H9 (cell line): ENCODE data around the gene FAM13C. TPM values are rescaled to one million over a fixed set of nuclear protein-coding genes. Genes with fewer than 3 reads are reported as not detected.

Experiments used
- DNase-seq: peaks from one replicate; pipeline ENCODE4 v3.0.0-alpha.2; 2017
- H2AFZ ChIP-seq: one replicate; pipeline ENCODE4 v1.6.1; 2013; ENCODE audit warnings: mild to moderate bottlenecking, low read length, control low read depth, moderate library complexity
- H2AK5ac ChIP-seq: 2 replicates; pipeline ENCODE4 v1.6.1; 2013; ENCODE audit warnings: low read length, control low read depth, mixed read lengths; ENCODE audit not compliant: insufficient read length
- H2BK120ac ChIP-seq: one replicate; pipeline ENCODE4 v1.6.1; 2013; ENCODE audit warnings: low read depth, mild to moderate bottlenecking, low read length, control low read depth, inconsistent platforms; ENCODE audit not compliant: poor library complexity, severe bottlenecking
- H2BK12ac ChIP-seq: 2 replicates; pipeline ENCODE4 v1.6.1; 2013; ENCODE audit warnings: low read length, control low read depth, mixed read lengths, low read depth; ENCODE audit not compliant: insufficient read length
- H2BK15ac ChIP-seq: 2 replicates; pipeline ENCODE4 v1.6.1; 2013; ENCODE audit warnings: low read depth, low read length, control low read depth
- H2BK20ac ChIP-seq: one replicate; pipeline ENCODE4 v1.6.1; 2013; ENCODE audit warnings: low read depth, mild to moderate bottlenecking, low read length, control low read depth, inconsistent platforms; ENCODE audit not compliant: poor library complexity, severe bottlenecking
- H2BK5ac ChIP-seq: 2 replicates; pipeline ENCODE4 v1.6.1; 2013; ENCODE audit warnings: low read length, control low read depth, mixed read lengths; ENCODE audit not compliant: insufficient read length
- H3K14ac ChIP-seq: 2 replicates; pipeline ENCODE4 v1.6.1; 2013; ENCODE audit warnings: low read length, control low read depth; ENCODE audit not compliant: insufficient read depth
- H3K18ac ChIP-seq: 2 replicates; pipeline ENCODE4 v1.6.1; 2013; ENCODE audit warnings: low read depth, mild to moderate bottlenecking, mixed read lengths, low read length, control low read depth; ENCODE audit not compliant: insufficient read length
- H3K23ac ChIP-seq: 2 replicates; pipeline ENCODE4 v1.6.1; 2013; ENCODE audit warnings: low read length, control low read depth, mixed read lengths, low read depth; ENCODE audit not compliant: insufficient read length
- H3K23me2 ChIP-seq: 2 replicates; pipeline ENCODE4 v1.6.1; 2013; ENCODE audit warnings: low read depth, mild to moderate bottlenecking, mixed read lengths, low read length, control low read depth; ENCODE audit not compliant: insufficient read length, poor library complexity, severe bottlenecking
- H3K27ac ChIP-seq: 2 replicates; pipeline ENCODE4 v1.5.1; 2013; ENCODE audit warnings: low read length, control low read depth, mixed read lengths, low read depth; ENCODE audit not compliant: insufficient read length
- H3K27me3 ChIP-seq: 2 replicates; pipeline ENCODE4 v1.6.1; 2013; ENCODE audit warnings: low read length, control low read depth, inconsistent platforms; ENCODE audit not compliant: insufficient read depth
- H3K4ac ChIP-seq: 2 replicates; pipeline ENCODE4 v1.6.1; 2013; ENCODE audit warnings: low read depth, mild to moderate bottlenecking, control low read depth, inconsistent platforms, low read length, moderate library complexity
- H3K4me1 ChIP-seq: 2 replicates; pipeline ENCODE4 v1.6.1; 2013; ENCODE audit warnings: low read length, control low read depth, inconsistent platforms; ENCODE audit not compliant: insufficient read depth
- H3K4me2 ChIP-seq: 2 replicates; pipeline ENCODE4 v1.6.1; 2013; ENCODE audit warnings: low read length, control low read depth, mixed read lengths; ENCODE audit not compliant: insufficient read length, insufficient read depth
- H3K56ac ChIP-seq: 2 replicates; pipeline ENCODE4 v1.6.1; 2013; ENCODE audit warnings: low read depth, mild to moderate bottlenecking, mixed read lengths, low read length, control low read depth; ENCODE audit not compliant: insufficient read length
- H3K79me1 ChIP-seq: 2 replicates; pipeline ENCODE4 v1.6.1; 2013; ENCODE audit warnings: low read depth, mild to moderate bottlenecking, moderate library complexity, low read length, control low read depth, inconsistent platforms; ENCODE audit not compliant: insufficient read depth, poor library complexity, severe bottlenecking
- H3K79me2 ChIP-seq: 2 replicates; pipeline ENCODE4 v1.6.1; 2013; ENCODE audit warnings: low read length, control low read depth, inconsistent platforms; ENCODE audit not compliant: insufficient read depth
- H3K9ac ChIP-seq: 2 replicates; pipeline ENCODE4 v1.6.1; 2013; ENCODE audit warnings: low read length, control low read depth, mixed read lengths; ENCODE audit not compliant: insufficient read length; ENCODE audit errors: extremely low read depth
- H3K9me3 ChIP-seq: one replicate; pipeline ENCODE4 v1.6.1; 2013; ENCODE audit warnings: low read depth, low read length, inconsistent platforms; ENCODE audit not compliant: control insufficient read depth
- H3T11ph ChIP-seq: one replicate; pipeline ENCODE4 v1.6.1; 2013; ENCODE audit warnings: mild to moderate bottlenecking, low read length, control low read depth, inconsistent platforms
- H4K20me1 ChIP-seq: one replicate; pipeline ENCODE4 v1.6.1; 2013; ENCODE audit not compliant: control insufficient read depth, insufficient read length, insufficient read depth
- H4K5ac ChIP-seq: 2 replicates; pipeline ENCODE4 v1.6.1; 2013; ENCODE audit warnings: low read depth, mild to moderate bottlenecking, mixed read lengths, low read length, control low read depth; ENCODE audit not compliant: insufficient read length
- H4K8ac ChIP-seq: replicated peaks from 2 replicates; pipeline ENCODE4 v1.6.1; 2013; ENCODE audit warnings: low read length, control low read depth, mixed read lengths, low read depth; ENCODE audit not compliant: insufficient read length
- H4K91ac ChIP-seq: 2 replicates; pipeline ENCODE4 v1.6.1; 2013; ENCODE audit warnings: low read depth, mild to moderate bottlenecking, moderate library complexity, mixed read lengths, low read length, control low read depth; ENCODE audit not compliant: insufficient read length
- H3K27ac Mint-ChIP-seq, 3 experiments: 2 replicates in 2 of 3; 3 replicates in 1 of 3; pipeline ENCODE4 v1.8.0; 2020 to 2021; ENCODE audit warnings: mixed read lengths in 3 of 3, mild to moderate bottlenecking in 1 of 3, moderate library complexity in 1 of 3
- H3K27me3 Mint-ChIP-seq: 2 replicates; pipeline ENCODE4 v1.8.0; 2021; ENCODE audit warnings: low read depth, mild to moderate bottlenecking, moderate library complexity, mixed read lengths
- H3K36me3 Mint-ChIP-seq, 3 experiments: 2 replicates in 2 of 3; 3 replicates in 1 of 3; pipeline ENCODE4 v1.8.0; 2020 to 2021; ENCODE audit warnings: low read depth in 3 of 3, mixed read lengths in 3 of 3; ENCODE audit not compliant: insufficient read depth in 1 of 3
- H3K4me1 Mint-ChIP-seq, 2 experiments: 2 replicates each; pipeline ENCODE4 v1.8.0; 2020; ENCODE audit warnings: mixed read lengths in 2 of 2
- H3K4me3 Mint-ChIP-seq, 2 experiments: 2 replicates in 1 of 2; 3 replicates in 1 of 2; pipeline ENCODE4 v1.8.0; 2020 to 2021; ENCODE audit warnings: mild to moderate bottlenecking in 2 of 2, mixed read lengths in 2 of 2, moderate library complexity in 1 of 2
- H3K9me3 Mint-ChIP-seq, 2 experiments: 2 replicates in 1 of 2; 3 replicates in 1 of 2; pipeline ENCODE4 v1.8.0; 2020; ENCODE audit warnings: mild to moderate bottlenecking in 2 of 2, mixed read lengths in 2 of 2, moderate library complexity in 1 of 2
- WGBS: extraction: QIAGEN DNeasy Blood & Tissue Kit; methylation state at CpG from one replicate; pipeline ENCODE4 v1.1.7; 2013; ENCODE audit warnings: missing lambda C conversion rate, low lambda C conversion rate, mixed read lengths; ENCODE audit not compliant: insufficient read length; ENCODE audit errors: extremely low coverage; 5-methylcytosine and 5-hydroxymethylcytosine counted together
- total RNA-seq: library from RNA; stranded (reverse); gene quantifications from 2 replicates; pipeline ENCODE4 v1.2.1, GENCODE V29; 2021
- TF ChIP-seq, protein P1 (sequence below): fragments of 200-600 bp; sonication (generic); conservative IDR thresholded peaks from 3 replicates; pipeline ENCODE4 v1.8.0; 2021; ENCODE audit warnings: antibody characterized with exemption, mild to moderate bottlenecking

The FAM13C gene
- total RNA-seq, 1 experiment from 2014 or later: 0.31 TPM

DNA sequence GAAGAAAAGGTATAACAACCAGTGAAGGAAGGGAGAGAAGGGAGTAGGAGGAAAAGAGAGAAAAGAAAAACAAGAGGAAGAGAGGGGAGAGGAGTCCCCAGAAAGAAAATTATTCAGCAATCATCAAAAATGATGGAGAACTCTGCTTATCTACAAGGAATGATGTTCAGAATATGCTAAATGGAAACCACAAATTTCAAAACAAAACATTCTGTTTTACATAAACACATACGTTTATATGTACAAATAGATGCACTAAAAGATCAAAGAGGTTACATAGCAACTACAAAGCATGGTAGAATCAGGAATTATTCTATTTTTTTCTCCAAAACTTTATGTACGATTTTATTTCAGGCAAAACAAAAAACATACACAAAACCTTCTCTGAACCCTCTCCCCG, 91.9 kb downstream of the FAM13C start:
- Histone ChIP-seq H3K18ac (no peak overlapping the region), H2BK5ac (no peak overlapping the region), H3K27me3 (no peaks in the 10 kb centered on the region), H4K20me1 (no peaks in the 10 kb centered on the region), H3T11ph (no peak overlapping the region), H2AFZ (no peak overlapping the region), H3K14ac (no peak overlapping the region), H3K23me2 (no peaks in the 10 kb centered on the region), H3K4ac (no peak overlapping the region), H2BK15ac (no peak overlapping the region), H3K56ac (no peak overlapping the region), H3K79me1 (no peaks in the 10 kb centered on the region), H3K9me3 (no peaks in the 10 kb centered on the region), H4K91ac (no peak overlapping the region), H3K4me1 (no peaks in the 10 kb centered on the region), H2BK120ac (no peak overlapping the region), H2BK20ac (no peak overlapping the region), H3K9ac (no peak overlapping the region), H3K27ac (no peak overlapping the region), H2BK12ac (no peak overlapping the region), H4K8ac (no peak overlapping the region), H2AK5ac (no peak overlapping the region), H3K23ac (no peak overlapping the region), H3K4me2 (no peak overlapping the region), H3K79me2 (no peaks in the 10 kb centered on the region), H4K5ac (no peak overlapping the region)
- H3K36me3 Mint-ChIP-seq: no peaks in the 10 kb centered on the region
- no peak overlapping the region for H3K27ac Mint-ChIP-seq
- 100% methylated on average over 1 of the region's 3 CpGs for WGBS
- H3K9me3 Mint-ChIP-seq: no peaks in the 10 kb centered on the region
- TF ChIP-seq, protein P1, sequence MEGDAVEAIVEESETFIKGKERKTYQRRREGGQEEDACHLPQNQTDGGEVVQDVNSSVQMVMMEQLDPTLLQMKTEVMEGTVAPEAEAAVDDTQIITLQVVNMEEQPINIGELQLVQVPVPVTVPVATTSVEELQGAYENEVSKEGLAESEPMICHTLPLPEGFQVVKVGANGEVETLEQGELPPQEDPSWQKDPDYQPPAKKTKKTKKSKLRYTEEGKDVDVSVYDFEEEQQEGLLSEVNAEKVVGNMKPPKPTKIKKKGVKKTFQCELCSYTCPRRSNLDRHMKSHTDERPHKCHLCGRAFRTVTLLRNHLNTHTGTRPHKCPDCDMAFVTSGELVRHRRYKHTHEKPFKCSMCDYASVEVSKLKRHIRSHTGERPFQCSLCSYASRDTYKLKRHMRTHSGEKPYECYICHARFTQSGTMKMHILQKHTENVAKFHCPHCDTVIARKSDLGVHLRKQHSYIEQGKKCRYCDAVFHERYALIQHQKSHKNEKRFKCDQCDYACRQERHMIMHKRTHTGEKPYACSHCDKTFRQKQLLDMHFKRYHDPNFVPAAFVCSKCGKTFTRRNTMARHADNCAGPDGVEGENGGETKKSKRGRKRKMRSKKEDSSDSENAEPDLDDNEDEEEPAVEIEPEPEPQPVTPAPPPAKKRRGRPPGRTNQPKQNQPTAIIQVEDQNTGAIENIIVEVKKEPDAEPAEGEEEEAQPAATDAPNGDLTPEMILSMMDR: no peak
- DNase-seq: no peak
- H3K4me3 Mint-ChIP-seq: no peak overlapping the region
- H3K27me3 Mint-ChIP-seq: peaks cover 2% of the 10 kb centered on the region
- no peaks in the 10 kb centered on the region for H3K4me1 Mint-ChIP-seq
